T47D (cell line): ENCODE results near the gene CUL9.

Source experiments
- DNase-seq, 2 experiments: peaks; one replicate each; pipeline versions ENCODE4 v3.0.0 to v3.0.0-alpha.2; 2011 to 2012; ENCODE audit warnings: low read depth in 1 of 2, low spot score in 1 of 2
- JUND ChIP-seq: IDR thresholded peaks from 2 replicates; pipeline ENCODE4 v1.6.1; 2012; ENCODE audit warnings: low read depth
- in situ Hi-C: cut with HindIII; loops from 2 replicates; pipeline ENCODE4 v1.10.0; 2016; ENCODE audit warnings: low sequenced_read_pairs, low pct_unique_long_range_greater_than_20kb

The CUL9 gene

DNA sequence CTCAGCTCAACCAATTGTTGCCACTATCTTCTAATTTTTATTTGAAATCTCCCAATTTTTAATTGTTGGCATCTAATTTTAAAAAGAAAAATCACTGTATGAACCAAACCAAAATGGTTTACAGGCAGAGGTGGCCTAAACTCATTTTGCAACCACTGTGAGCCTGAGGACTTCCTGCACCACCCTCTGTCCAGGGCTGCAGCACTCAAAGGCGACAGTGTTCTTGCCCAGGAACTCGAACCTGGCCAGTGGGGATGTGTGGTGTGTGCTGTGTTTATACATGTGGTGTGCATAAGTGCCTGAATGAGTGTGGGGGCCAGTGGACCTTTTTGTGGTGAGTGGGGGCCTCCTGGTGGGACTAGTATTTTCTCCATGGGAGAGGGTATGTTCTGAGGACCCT is 91.7 kb downstream of the CUL9 start:
- no peak for TF ChIP-seq JUND
- in situ Hi-C loops: no loop called here
- DNase-seq: no peak
